ENCODE measurements around the gene EMC9. TPM values are rescaled to one million over a fixed set of nuclear protein-coding genes. Genes with fewer than 3 reads are reported as not detected.

Gene EMC9
- total RNA-seq, 1 donor from 2014 or later, result 14.0 TPM

DNA sequence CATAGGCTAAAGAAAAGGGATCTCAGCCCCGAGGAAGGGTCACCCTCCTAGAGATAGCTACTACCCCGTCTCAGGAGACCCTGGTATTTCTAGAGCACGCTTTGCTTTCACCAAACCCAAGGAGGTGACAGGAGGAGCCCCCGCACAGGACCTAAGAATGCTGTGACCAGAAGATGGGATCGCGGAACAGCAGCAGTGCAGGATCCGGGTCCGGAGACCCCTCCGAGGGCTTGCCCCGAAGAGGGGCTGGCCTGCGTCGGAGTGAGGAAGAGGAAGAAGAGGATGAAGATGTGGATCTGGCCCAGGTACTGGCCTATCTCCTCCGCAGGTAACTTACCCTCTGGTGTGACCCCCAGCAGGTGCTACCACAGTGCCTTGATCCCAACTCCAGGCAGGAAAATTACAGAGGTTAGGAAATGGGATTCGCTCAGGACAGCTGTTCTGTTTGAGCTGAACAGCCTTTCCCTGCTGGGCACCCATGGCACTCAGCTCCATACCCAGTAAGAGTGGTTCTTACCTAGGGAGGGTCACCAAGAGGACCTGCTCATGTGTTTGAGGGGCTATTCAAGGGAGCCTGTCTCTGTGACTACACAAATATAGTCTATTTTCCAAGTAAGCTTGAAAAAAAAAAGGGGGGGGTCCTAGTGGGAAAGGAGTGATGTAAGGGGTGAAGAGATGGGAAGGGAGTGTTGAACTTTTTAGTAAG is 25.8 kb downstream of the EMC9 start:
- H2AFZ ChIP-seq (replicated peaks), result peak overlapping the region; percentile 72
- no peaks in the 10 kb centered on the region for H3K9me3 Mint-ChIP-seq

DNA sequence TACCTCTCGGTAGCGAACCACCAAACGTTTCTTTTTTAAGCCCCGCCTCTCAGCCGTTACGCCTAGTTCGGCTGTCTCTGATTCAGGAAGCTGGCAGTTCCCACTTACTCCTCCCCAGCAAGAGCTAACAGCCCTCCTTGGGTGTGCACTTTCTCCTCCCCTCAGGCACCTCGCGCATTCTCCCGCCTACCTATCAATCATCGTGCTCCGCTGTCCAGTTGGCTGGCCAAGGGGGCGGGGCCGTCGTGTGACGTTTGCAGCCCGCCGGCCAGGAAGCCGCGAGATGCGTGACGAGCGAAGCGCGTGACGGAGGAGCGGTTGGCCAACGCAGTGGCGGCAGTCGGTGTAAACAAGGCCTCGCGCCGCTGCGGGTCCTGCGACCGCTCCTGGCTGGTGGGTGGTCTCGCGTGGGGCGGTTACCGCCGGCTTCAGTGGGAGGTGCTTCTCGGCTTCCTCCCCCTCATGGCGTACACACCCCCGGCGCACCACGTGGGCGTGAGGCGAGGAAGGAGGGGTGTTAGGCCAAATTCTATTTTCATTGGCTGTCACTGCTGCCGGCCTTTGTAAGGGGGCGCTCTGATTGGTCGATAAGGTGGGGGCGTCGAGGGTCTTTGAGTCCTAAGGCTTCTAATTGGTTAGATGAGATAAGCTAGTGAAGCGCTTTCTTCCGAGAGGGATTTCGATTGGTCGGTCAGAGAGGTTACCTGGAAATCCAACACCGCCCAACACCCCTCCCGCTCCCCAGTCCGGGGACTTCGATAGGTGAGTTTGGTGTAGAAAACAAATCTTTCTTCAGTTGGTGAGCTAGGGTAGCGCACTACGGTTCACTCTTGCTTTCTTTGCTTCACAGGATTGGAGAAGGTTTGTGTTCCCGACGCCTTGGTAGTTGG is 26.6 kb downstream of the EMC9 start, which contains the start of the genes DCAF11 and NRL:
Gene DCAF11, plus strand, starts transcription at position 246 of the 890 bp plus-strand sequence. CDS start 818 bp downstream, outside the sequence.
Gene NRL, minus strand, starts transcription at position 418 of the 890 bp plus-strand sequence. CDS start 32,101 bp downstream, outside the sequence.
- peak within 1 kb of the TSS; percentile 39 for H3K9ac ChIP-seq
- no peaks in the 10 kb centered on the region for H4K20me1 ChIP-seq (ENCODE audit: low read depth)
- H3K4me1 ChIP-seq, result peaks cover 6% of the 10 kb centered on the region
- H3K27ac ChIP-seq, result peak within 1 kb of the TSS; percentile 65
- peaks cover 13% of the 10 kb centered on the region for H3K79me2 ChIP-seq (ENCODE audit: low read depth)
- H3K27ac Mint-ChIP-seq, result peak within 1 kb of the TSS; percentile 95
- no peaks in the 10 kb centered on the region for H3K27me3 ChIP-seq
- H3K36me3 ChIP-seq, result no peaks in the 10 kb centered on the region
- DNase-seq (ENCODE audit: low spot score), result peak; percentile 99
- peak within 1 kb of the TSS; percentile 83 for H3K4me2 ChIP-seq
- peak within 1 kb of the TSS; percentile 61 for H3K4me3 ChIP-seq
- H3K4me1 Mint-ChIP-seq, result peaks cover 15% of the 10 kb centered on the region
- H3K9me3 ChIP-seq (ENCODE audit: low read depth), result no peaks in the 10 kb centered on the region
- H3K27me3 Mint-ChIP-seq (ENCODE audit: insufficient read depth, low read depth), result peaks cover 3% of the 10 kb centered on the region
- peaks cover 19% of the 10 kb centered on the region for H3F3A ChIP-seq (ENCODE audit: low read depth)
- peaks cover 9% of the 10 kb centered on the region for H3K36me3 Mint-ChIP-seq
- H3K4me3 Mint-ChIP-seq, result peak within 1 kb of the TSS; percentile 94
- peak within 1 kb of the TSS; percentile 80 for H2AFZ ChIP-seq (replicated peaks)
- TF ChIP-seq EZH2 (IDR thresholded peaks at IDR 0.05), result no peak
- TF ChIP-seq, protein P1, sequence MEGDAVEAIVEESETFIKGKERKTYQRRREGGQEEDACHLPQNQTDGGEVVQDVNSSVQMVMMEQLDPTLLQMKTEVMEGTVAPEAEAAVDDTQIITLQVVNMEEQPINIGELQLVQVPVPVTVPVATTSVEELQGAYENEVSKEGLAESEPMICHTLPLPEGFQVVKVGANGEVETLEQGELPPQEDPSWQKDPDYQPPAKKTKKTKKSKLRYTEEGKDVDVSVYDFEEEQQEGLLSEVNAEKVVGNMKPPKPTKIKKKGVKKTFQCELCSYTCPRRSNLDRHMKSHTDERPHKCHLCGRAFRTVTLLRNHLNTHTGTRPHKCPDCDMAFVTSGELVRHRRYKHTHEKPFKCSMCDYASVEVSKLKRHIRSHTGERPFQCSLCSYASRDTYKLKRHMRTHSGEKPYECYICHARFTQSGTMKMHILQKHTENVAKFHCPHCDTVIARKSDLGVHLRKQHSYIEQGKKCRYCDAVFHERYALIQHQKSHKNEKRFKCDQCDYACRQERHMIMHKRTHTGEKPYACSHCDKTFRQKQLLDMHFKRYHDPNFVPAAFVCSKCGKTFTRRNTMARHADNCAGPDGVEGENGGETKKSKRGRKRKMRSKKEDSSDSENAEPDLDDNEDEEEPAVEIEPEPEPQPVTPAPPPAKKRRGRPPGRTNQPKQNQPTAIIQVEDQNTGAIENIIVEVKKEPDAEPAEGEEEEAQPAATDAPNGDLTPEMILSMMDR (IDR thresholded peaks at IDR 0.05), result no peak
- no peak for TF ChIP-seq EZH2phosphoT487 (IDR thresholded peaks at IDR 0.05)
- H3K9me3 Mint-ChIP-seq, result no peaks in the 10 kb centered on the region

More for the DNA sequence above, 25.8 kb downstream of the EMC9 start:
- Histone ChIP-seq H3K9me3 (ENCODE audit: low read depth) (no peaks in the 10 kb centered on the region), H3K27me3 (no peaks in the 10 kb centered on the region), H4K20me1 (ENCODE audit: low read depth) (no peaks in the 10 kb centered on the region), H3K27ac (no peak overlapping the region), H3K4me3 (peak overlapping the region; percentile 61), H3K9ac (peak overlapping the region; percentile 39), H3F3A (ENCODE audit: low read depth) (peaks cover 19% of the 10 kb centered on the region), H3K4me2 (peak overlapping the region; percentile 83), H3K36me3 (no peaks in the 10 kb centered on the region), H3K4me1 (peaks cover 6% of the 10 kb centered on the region), H3K79me2 (ENCODE audit: low read depth) (peaks cover 13% of the 10 kb centered on the region)
- peak overlapping the region; percentile 94 for H3K4me3 Mint-ChIP-seq
- H3K27me3 Mint-ChIP-seq (ENCODE audit: insufficient read depth, low read depth), result peaks cover 3% of the 10 kb centered on the region
- DNase-seq (ENCODE audit: low spot score), result no peak
- no peak overlapping the region for H3K27ac Mint-ChIP-seq
- H3K36me3 Mint-ChIP-seq, result peaks cover 9% of the 10 kb centered on the region
- peaks cover 15% of the 10 kb centered on the region for H3K4me1 Mint-ChIP-seq
- no peak for TF ChIP-seq EZH2 (IDR thresholded peaks at IDR 0.05)
- TF ChIP-seq, protein P1 (IDR thresholded peaks at IDR 0.05), result no peak
- TF ChIP-seq EZH2phosphoT487 (IDR thresholded peaks at IDR 0.05), result no peak

DNA sequence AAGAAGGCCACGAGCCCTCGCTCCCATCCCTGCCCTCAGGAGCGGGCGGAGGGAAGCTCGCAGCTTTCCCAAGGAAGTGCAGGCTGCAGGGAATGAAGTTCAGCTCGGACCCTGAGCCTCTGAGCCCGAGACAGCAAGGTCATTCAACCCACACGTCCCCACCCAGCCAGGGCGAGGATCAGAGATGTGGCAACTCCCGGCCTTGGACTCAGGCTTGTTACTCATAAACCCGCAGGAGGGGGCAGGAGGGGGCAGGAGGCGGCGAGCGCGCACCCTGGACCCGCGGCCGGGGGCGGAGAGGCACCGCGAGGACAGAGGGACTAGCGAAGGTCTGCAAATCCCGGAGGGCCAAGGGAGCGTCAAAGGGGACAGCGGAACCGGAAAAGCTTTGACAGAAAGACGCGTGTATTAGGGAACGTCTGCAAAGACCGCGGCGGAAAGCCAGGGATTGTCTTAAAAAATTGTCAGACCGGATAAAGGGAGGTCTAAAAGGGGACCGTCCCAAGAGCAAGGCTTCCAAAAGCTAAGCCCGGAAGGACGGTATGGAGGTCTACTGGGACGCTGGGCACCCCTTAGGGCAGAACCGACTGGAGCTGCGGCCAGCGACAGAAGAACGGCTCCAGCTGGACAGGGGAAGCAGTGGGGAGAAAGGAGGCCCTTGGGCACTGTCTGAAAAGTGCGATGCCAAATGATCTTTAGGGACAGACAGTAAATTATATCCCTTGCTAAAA is 27.4 kb downstream of the EMC9 start:
- Histone ChIP-seq H3K36me3 (no peaks in the 10 kb centered on the region), H3K9me3 (ENCODE audit: low read depth) (no peaks in the 10 kb centered on the region)

More for the DNA sequence above, 27.4 kb downstream of the EMC9 start:
- Mint-ChIP-seq H3K4me3 (peak overlapping the region; percentile 94), H3K36me3 (peaks cover 5% of the 10 kb centered on the region), H3K27ac (peak overlapping the region; percentile 95), H3K9me3 (no peaks in the 10 kb centered on the region), H3K4me1 (peaks cover 15% of the 10 kb centered on the region), H3K27me3 (ENCODE audit: insufficient read depth, low read depth) (peaks cover 3% of the 10 kb centered on the region)
- H3K4me3 ChIP-seq, result peak overlapping the region; percentile 61
- peak overlapping the region; percentile 79 for H2AFZ ChIP-seq (replicated peaks)
- peak overlapping the region; percentile 23 for H3K9ac ChIP-seq
- H3K27ac ChIP-seq, result peak overlapping the region; percentile 65
- DNase-seq (ENCODE audit: low spot score), result peak; percentile 92
- H3K4me2 ChIP-seq, result peak overlapping the region; percentile 79
- no peak for TF ChIP-seq EZH2phosphoT487 (IDR thresholded peaks at IDR 0.05)
- TF ChIP-seq, protein P1 (IDR thresholded peaks at IDR 0.05), result no peak
- no peak for TF ChIP-seq EZH2 (IDR thresholded peaks at IDR 0.05)
- peaks cover 6% of the 10 kb centered on the region for H3K4me1 ChIP-seq
- no peaks in the 10 kb centered on the region for H4K20me1 ChIP-seq (ENCODE audit: low read depth)
- no peaks in the 10 kb centered on the region for H3K27me3 ChIP-seq
- peaks cover 13% of the 10 kb centered on the region for H3K79me2 ChIP-seq (ENCODE audit: low read depth)
- H3F3A ChIP-seq (ENCODE audit: low read depth), result peaks cover 19% of the 10 kb centered on the region
